Activated naive CD4-positive, alpha-beta T cell treated with anti-CD3 and anti-CD28 coated beads, Interleukin-2, amount 50 U/mL, for 72 hours (primary cell): Measurements from ENCODE around the gene PPFIBP2. TPM values are rescaled to one million over a fixed set of nuclear protein-coding genes. Genes with fewer than 3 reads are reported as not detected.

ENCODE experiments used
- ATAC-seq, 2 donors: fragments of 150-1000 bp; cut with Tn5 transposase; 2 replicates each; pipeline ENCODE4 v1.10.0; 2021; ENCODE audit warnings: mild to moderate bottlenecking in 2 of 2, moderate library complexity in 2 of 2
- DNase-seq, 2 donors: peaks; one replicate each; pipeline ENCODE4 v3.0.0; 2021 to 2022; ENCODE audit warnings: low spot score in 2 of 2
- H3K27ac Mint-ChIP-seq, 2 donors: one replicate each; pipeline ENCODE4 v1.8.0; 2022; ENCODE audit warnings: mild to moderate bottlenecking in 2 of 2, mixed read lengths in 2 of 2
- H3K36me3 Mint-ChIP-seq, 2 donors: one replicate each; pipeline ENCODE4 v1.8.0; 2022; ENCODE audit warnings: mixed read lengths in 2 of 2
- H3K9me3 Mint-ChIP-seq, 2 donors: one replicate each; pipeline ENCODE4 v1.8.0; 2022; ENCODE audit warnings: mixed read lengths in 2 of 2
- total RNA-seq, 2 donors: library from RNA; stranded (reverse); gene quantifications; one replicate each; pipeline ENCODE4 v1.2.3, GENCODE V29; 2022

PPFIBP2 gene
- total RNA-seq, 2 donors from 2014 or later: 13.7 to 19.9 TPM

GRCh38 chr11:7575841-7576725 is 62.3 kb downstream of the PPFIBP2 start:
- DNase-seq: peak; percentile 22 to 66
- Mint-ChIP-seq H3K36me3 (no peaks in the 10 kb centered on the region), H3K9me3 (no peaks in the 10 kb centered on the region), H3K27ac (no peak overlapping the region)
- ATAC-seq: peak; percentile 44 to 77

- no peak for ATAC-seq
Observed at GRCh38 chr11:7576726-7577290, 63.0 kb downstream of the PPFIBP2 start.

GRCh38 chr11:7577291-7578190 is 63.7 kb downstream of the PPFIBP2 start:
- H3K36me3 Mint-ChIP-seq: no peaks in the 10 kb centered on the region
- DNase-seq (no peak), ATAC-seq (peak; percentile 21 to 52)
- no peaks in the 10 kb centered on the region for H3K9me3 Mint-ChIP-seq
- peak overlapping the region in 1 of 2 donors; percentile 46 for H3K27ac Mint-ChIP-seq

More at GRCh38 chr11:7576726-7577290, 63.0 kb downstream of the PPFIBP2 start:
- H3K9me3 Mint-ChIP-seq: no peaks in the 10 kb centered on the region
- no peaks in the 10 kb centered on the region for H3K36me3 Mint-ChIP-seq
- peak overlapping the region in 1 of 2 donors; percentile 46 for H3K27ac Mint-ChIP-seq
- DNase-seq: no peak

- no peaks in the 10 kb centered on the region for H3K9me3 Mint-ChIP-seq
- peak overlapping the region in 1 of 2 donors; percentile 46 for H3K27ac Mint-ChIP-seq
- DNase-seq: no peak
- H3K36me3 Mint-ChIP-seq: peaks cover 0 to 4% of the 10 kb centered on the region in 2 donors
- no peak for ATAC-seq
Observed at GRCh38 chr11:7578276-7578955, 64.6 kb downstream of the PPFIBP2 start.

- peaks cover 0 to 8% of the 10 kb centered on the region in 2 donors for H3K36me3 Mint-ChIP-seq
- ATAC-seq (no peak), DNase-seq (no peak)
- H3K9me3 Mint-ChIP-seq: no peaks in the 10 kb centered on the region
- no peak overlapping the region for H3K27ac Mint-ChIP-seq
Observed at GRCh38 chr11:7579361-7579791, 65.6 kb downstream of the PPFIBP2 start.

- no peak for ATAC-seq
- no peaks in the 10 kb centered on the region for H3K9me3 Mint-ChIP-seq
- DNase-seq: no peak
- no peak overlapping the region for H3K27ac Mint-ChIP-seq
- H3K36me3 Mint-ChIP-seq: peaks cover 0 to 8% of the 10 kb centered on the region in 2 donors
Observed at GRCh38 chr11:7581021-7581590, 67.3 kb downstream of the PPFIBP2 start.

- no peak overlapping the region for H3K27ac Mint-ChIP-seq
- no peaks in the 10 kb centered on the region for H3K9me3 Mint-ChIP-seq
- H3K36me3 Mint-ChIP-seq: peaks cover 0 to 8% of the 10 kb centered on the region in 2 donors
- DNase-seq (no peak), ATAC-seq (peak in 1 of 2 donors; percentile 29)
Observed at GRCh38 chr11:7582338-7582985, 68.7 kb downstream of the PPFIBP2 start.

GRCh38 chr11:7583248-7583647 is 69.4 kb downstream of the PPFIBP2 start:
- peak in 1 of 2 donors; percentile 90 for ATAC-seq
- no peak overlapping the region for H3K27ac Mint-ChIP-seq
- peaks cover 0 to 8% of the 10 kb centered on the region in 2 donors for H3K36me3 Mint-ChIP-seq
- no peaks in the 10 kb centered on the region for H3K9me3 Mint-ChIP-seq
- no peak for DNase-seq

- ATAC-seq (no peak), DNase-seq (no peak)
- no peaks in the 10 kb centered on the region for H3K9me3 Mint-ChIP-seq
- peaks cover 0 to 8% of the 10 kb centered on the region in 2 donors for H3K36me3 Mint-ChIP-seq
- H3K27ac Mint-ChIP-seq: no peak overlapping the region
Observed at GRCh38 chr11:7584910-7585309, 71.1 kb downstream of the PPFIBP2 start.

- ATAC-seq (no peak), DNase-seq (no peak)
- no peak overlapping the region for H3K27ac Mint-ChIP-seq
- no peaks in the 10 kb centered on the region for H3K9me3 Mint-ChIP-seq
- H3K36me3 Mint-ChIP-seq: peaks cover 0 to 8% of the 10 kb centered on the region in 2 donors
Observed at GRCh38 chr11:7585816-7586215, 72.0 kb downstream of the PPFIBP2 start.

- Mint-ChIP-seq H3K27ac (no peak overlapping the region), H3K9me3 (no peaks in the 10 kb centered on the region), H3K36me3 (peaks cover 0 to 8% of the 10 kb centered on the region in 2 donors)
- ATAC-seq: no peak
- DNase-seq: no peak
Observed at GRCh38 chr11:7586376-7586775, 72.6 kb downstream of the PPFIBP2 start.

- no peak for ATAC-seq
- H3K36me3 Mint-ChIP-seq: peaks cover 0 to 8% of the 10 kb centered on the region in 2 donors
- no peak overlapping the region for H3K27ac Mint-ChIP-seq
- DNase-seq: no peak
- no peaks in the 10 kb centered on the region for H3K9me3 Mint-ChIP-seq
Observed at GRCh38 chr11:7587712-7588111, 73.9 kb downstream of the PPFIBP2 start.

GRCh38 chr11:7589861-7590260 is 76.1 kb downstream of the PPFIBP2 start:
- H3K27ac Mint-ChIP-seq: no peak overlapping the region
- no peaks in the 10 kb centered on the region for H3K9me3 Mint-ChIP-seq
- no peak for ATAC-seq
- DNase-seq: no peak
- H3K36me3 Mint-ChIP-seq: no peaks in the 10 kb centered on the region

GRCh38 chr11:7590529-7590928 is 76.7 kb downstream of the PPFIBP2 start:
- ATAC-seq: no peak
- Mint-ChIP-seq H3K9me3 (no peaks in the 10 kb centered on the region), H3K36me3 (no peaks in the 10 kb centered on the region), H3K27ac (no peak overlapping the region)
- DNase-seq: no peak

- no peaks in the 10 kb centered on the region for H3K36me3 Mint-ChIP-seq
- no peak overlapping the region for H3K27ac Mint-ChIP-seq
- H3K9me3 Mint-ChIP-seq: no peaks in the 10 kb centered on the region
- ATAC-seq (no peak), DNase-seq (no peak)
Observed at GRCh38 chr11:7591107-7591894, 77.5 kb downstream of the PPFIBP2 start.
